Fibroblast of peridontal ligament (primary cell): Measurements from ENCODE around the gene ASB3.
A peak's percentile ranks its signal among the peaks of the same experiment; 100 is the strongest.
"Not testable (repeated sequence)": the region's sequence is repeated elsewhere in the genome, so short reads cannot be mapped to it uniquely, and the experiment has no call there.

Source experiments
- DNase-seq: peaks from one replicate; pipeline ENCODE4 v3.0.0-alpha.2; 2010; ENCODE audit errors: extremely low read depth

The ASB3 gene

DNA sequence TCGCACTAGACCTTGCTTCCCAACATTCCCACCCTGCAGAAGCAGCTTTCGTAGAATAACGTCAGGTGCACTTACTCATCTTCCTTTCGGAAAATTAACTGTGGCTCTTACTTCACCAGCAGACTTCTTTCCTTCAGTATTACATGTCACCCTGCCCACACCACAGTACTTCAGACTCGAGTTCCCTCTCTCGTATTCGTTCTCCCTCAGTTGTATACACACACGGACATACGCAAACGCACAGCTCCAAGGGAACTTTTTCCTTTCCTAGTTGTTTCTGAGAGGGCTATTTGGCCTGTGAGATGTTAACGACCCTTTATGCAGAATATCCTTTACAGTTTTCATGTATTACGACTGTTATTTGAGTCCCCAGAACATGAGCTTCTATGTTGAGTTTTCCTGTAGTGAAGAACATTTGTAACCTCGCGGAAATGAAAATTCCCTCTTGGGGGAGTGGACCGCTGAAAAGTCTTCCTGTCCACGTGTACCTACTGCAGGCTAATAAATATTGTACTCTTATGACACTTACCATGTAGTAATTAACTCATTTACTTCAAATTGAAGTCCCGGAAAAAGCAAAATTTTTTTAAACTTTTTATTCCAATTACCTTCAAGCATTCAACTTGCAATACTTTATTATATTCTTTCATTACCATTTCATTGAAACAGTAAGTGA lies 999 bp upstream of the ASB3 start:
- no peak for DNase-seq

DNA sequence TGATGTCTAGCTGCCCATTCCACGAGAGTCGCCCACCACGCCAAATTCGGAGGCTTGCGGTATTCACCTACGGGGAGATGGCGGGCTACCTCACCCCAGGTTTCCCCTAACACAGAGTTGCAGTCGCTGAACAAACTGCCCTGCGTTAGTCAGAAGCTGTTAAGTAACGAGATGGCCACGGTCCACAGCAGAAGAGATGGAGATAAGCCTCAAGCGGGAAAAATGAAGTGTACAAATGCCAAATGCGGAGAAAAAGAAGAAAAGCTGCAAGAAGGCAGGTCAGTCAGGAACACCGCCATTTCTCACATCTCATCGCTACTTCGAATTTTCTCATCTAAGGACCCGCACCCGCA lies 425 bp downstream of the ASB3 start:
- peak; percentile 63 for DNase-seq

DNA sequence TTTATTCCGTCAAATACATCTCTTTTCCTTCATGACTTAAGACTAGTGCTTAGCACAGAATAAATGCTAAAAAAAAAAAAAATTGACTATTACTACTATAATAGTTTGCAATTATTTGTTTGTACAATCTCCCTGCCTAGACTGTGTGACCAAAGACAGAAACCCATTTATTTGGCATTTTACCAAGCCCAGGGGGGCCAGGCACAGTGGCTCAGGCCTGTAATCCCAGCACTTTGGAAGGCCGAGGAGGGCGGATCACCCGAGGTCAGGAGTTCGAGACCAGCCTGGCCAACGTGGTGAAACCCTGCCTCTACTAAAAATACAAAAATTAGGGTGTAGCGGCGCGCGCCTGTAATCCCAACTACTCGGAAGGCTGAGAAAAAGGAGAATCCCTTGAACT lies 1.4 kb downstream of the ASB3 start:
- no peak for DNase-seq

- peak; percentile 52 for DNase-seq
These were observed 2.3 kb downstream of the ASB3 start for GRCh38 chr2:53784436-53784835.

GRCh38 chr2:53782676-53783075 lies 4.1 kb downstream of the ASB3 start:
- DNase-seq, result no peak

DNA sequence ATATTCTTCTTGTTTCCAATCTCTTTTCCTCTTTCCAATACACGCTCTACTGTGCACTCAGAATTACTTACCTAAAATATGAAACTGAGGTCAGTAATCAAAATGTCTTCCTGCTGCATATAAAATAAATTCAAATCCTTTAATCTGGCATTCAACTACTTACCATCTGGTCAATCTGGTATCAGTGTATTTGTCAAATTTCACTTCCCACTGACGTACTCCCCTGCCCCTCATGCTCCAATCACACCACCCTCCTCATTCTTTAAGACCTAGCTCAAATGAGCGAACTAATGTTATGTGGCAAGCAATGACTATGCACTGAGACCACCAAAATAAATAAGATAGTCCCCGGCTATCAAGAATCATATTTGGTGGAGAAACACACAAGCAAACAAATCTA lies 6.7 kb downstream of the ASB3 start:
- no peak for DNase-seq

DNA sequence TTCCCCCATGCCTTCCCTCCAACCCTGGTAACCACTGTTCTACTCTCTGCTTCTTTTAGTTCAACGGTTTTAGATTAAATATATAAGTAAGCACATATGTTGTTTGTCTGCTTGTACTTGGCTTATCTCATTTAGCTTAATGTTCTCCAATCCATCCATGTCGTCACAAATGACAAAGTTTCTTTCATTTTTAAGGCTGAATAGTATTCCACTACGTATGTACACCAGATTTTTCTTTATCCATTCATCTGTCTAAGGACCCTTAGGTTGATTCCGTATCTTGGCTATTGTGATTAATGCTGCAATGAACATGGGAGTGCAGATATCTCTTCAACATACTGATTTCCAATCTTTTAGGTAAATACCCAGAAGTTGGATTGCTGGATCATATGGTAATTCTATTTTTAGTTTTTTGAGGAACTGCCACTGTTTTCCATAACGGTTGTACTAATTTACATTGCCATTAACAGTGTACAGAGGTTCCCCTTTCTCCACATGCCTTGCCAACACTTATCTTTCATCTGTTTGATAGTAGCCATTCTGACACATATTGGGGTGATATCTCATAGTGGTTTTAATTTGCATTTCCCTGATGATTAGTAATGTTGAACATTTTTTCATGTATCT lies 8.1 kb downstream of the ASB3 start:
- no peak for DNase-seq

DNA sequence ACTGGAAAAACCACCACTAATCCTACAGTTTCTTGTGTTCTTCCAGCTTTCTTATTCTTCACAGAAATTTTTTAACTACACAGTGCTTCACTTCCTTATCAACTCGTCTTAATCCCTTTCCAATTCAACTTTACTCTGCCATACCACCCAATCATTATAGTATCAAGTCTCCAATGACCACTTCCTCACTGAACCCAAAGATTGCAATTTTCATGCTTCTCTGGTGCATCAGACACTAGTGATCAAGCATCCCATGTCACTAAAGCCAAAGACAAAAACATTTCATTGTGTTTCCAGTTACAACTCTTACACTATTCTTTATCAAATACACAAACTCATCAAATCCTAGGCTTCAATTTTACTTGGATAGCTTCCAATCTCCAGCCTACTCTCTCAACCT lies 9.6 kb downstream of the ASB3 start:
- DNase-seq, result peak; percentile 53

DNA sequence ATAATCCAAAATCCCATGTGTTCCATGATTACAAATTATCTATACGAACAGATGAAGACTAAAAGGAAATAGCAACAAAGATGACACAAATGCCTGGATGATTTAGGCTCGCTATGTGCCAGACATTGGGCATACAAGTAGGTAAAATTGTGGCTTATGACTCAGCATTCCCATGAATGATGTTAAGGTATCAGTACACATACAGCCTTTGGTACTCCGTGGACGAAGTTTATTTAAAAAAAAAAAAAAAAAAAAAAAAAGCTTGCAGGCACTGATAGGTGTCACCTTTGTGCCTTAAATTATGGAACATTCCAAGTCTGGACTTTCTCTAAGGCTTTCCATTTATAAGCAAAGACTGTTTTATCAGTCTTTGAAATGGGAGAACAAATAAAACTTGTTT lies 16.5 kb downstream of the ASB3 start:
- no peak for DNase-seq

GRCh38 chr2:53769318-53769945 lies 17.3 kb downstream of the ASB3 start:
- no peak for DNase-seq

- peak; percentile 26 for DNase-seq
These were observed 18.6 kb downstream of the ASB3 start for GRCh38 chr2:53768242-53768542.

DNA sequence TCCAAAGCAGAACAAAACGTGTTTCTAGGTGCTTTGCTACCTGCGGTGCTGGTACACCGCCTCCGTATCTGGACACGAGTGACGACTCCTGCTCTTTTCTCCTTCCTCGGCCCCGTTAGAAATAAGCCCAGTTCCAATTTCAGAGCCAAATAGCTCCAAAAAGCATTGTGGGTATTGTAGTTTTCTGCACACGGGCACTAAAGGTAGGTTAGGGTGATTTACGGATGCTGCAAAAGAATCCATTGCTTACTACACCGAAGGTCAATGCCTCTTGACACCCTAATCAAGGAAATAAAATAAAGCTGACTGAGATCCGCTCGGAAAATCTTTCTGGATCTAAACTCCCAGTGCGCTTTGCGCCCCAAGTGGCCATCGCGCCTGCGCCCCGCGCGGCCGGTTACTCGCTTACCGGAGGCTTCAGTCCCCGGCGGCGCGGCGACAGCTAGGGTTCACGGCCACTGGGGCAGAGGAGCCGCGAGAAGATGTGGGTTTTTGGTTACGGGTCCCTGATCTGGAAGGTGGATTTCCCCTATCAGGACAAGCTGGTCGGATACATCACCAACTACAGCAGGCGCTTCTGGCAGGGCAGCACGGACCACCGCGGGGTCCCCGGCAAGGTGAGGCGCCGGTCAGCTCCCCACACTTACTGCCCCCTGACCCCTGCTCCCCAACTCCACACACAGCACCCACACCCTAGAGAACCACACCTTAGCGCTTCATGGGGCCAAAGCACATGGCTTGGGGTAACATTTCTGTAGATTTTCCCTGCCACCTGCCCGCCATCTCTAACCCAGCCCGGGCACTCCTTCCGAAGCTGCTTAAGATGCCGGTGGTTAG lies 19.1 kb downstream of the ASB3 start, which contains the start of gene CHAC2:
Gene CHAC2 (plus strand): TSS at position 400 of the 837 bp plus-strand sequence. CDS start 83 bp downstream, at position 483.
- DNase-seq, result peak; percentile 75

- DNase-seq, result no peak
These were observed 21.0 kb downstream of the ASB3 start for GRCh38 chr2:53765767-53766166.

DNA sequence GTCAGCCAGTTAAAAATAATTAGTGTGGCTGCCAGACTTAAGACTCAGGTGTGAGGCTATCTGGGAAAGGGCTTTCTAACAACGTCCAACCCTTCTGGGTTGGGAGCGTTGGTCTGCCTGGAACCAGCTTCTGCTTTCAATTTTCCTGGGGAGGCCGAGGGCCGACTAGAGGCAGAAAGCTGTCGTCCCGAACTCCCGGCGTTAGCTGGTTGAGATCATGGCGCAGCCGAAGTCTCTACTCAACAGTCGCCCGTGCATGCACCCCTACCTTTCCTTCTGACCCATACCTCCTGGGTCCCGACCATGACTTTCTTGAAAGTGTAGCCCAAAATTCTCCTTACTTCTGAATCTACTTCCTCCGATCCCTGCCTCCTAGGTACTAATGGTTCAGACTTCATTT lies 29.5 kb downstream of the ASB3 start:
- not testable (repeated sequence) for DNase-seq

GRCh38 chr2:53756644-53757043 lies 30.1 kb downstream of the ASB3 start:
- DNase-seq, result no peak

DNA sequence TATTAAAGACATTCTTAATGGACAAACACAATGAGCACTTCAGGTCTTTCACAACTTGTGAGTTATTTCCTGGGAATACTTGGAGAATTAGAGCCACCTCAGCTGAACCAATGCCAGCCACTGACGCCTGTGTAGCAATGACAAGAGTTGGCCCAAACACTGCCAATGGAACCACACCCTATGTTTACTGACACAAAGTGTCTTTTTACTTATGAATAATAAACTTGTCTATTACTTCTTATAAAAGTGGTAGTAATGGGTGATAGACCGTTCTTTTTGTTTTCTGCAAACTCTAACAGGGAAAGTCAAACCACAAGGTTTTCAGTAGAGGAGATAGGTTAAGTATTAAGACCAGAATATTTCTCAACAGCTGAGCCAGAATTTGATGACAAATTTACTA lies 31.6 kb downstream of the ASB3 start:
- no peak for DNase-seq

DNA sequence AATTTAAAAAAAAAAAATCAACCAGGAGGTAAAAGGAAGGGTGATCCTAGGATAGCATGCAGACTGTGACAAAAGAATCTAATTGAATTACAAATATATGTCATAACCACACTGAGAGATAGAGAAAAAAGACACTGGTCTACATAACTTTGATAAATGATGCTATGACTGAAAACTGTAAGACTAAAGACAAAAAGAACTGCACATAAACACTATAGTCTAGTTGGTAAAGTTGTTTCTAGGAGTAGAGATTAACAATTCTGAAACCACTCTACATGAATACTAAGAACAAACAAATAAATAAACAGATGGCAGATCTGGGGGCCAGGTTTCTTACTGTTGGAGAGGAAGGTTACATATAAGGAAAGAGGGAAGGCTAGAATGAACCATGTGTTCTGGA lies 33.7 kb downstream of the ASB3 start:
- DNase-seq, result no peak

GRCh38 chr2:53752385-53752784 lies 34.4 kb downstream of the ASB3 start:
- no peak for DNase-seq

- DNase-seq, result peak; percentile 33
These were observed 35.0 kb downstream of the ASB3 start for GRCh38 chr2:53751728-53752127.

- DNase-seq, result no peak
These were observed 36.5 kb downstream of the ASB3 start for GRCh38 chr2:53750041-53750768.

- DNase-seq, result peak; percentile 42
These were observed 42.2 kb downstream of the ASB3 start for GRCh38 chr2:53744395-53745065.
